HFFc6 (cell line): Measurements from ENCODE around the gene RAB40C. TPM values are rescaled to one million over a fixed set of nuclear protein-coding genes. Genes with fewer than 3 reads are reported as not detected.

Experiments used
- DNase-seq: peaks from one replicate; pipeline ENCODE4 v3.0.0-alpha.2; 2018
- H3K27ac Mint-ChIP-seq: 2 replicates; pipeline ENCODE4 v1.8.0; 2020; ENCODE audit warnings: mild to moderate bottlenecking, mixed read lengths
- H3K27me3 Mint-ChIP-seq: 2 replicates; pipeline ENCODE4 v1.8.0; 2021; ENCODE audit warnings: mild to moderate bottlenecking, moderate library complexity, mixed read lengths; ENCODE audit not compliant: insufficient read depth
- H3K36me3 Mint-ChIP-seq: 2 replicates; pipeline ENCODE4 v1.8.0; 2021; ENCODE audit warnings: low read depth, mixed read lengths
- H3K4me1 Mint-ChIP-seq: 2 replicates; pipeline ENCODE4 v1.8.0; 2020; ENCODE audit warnings: low read depth, mixed read lengths
- H3K4me3 Mint-ChIP-seq: 2 replicates; pipeline ENCODE4 v1.8.0; 2020; ENCODE audit warnings: mild to moderate bottlenecking, moderate library complexity, mixed read lengths
- H3K9me3 Mint-ChIP-seq: 2 replicates; pipeline ENCODE4 v1.8.0; 2020; ENCODE audit warnings: mild to moderate bottlenecking, mixed read lengths
- total RNA-seq, 6 experiments: library from RNA; stranded (reverse); fragmentation: NEBNext Ultra II Directional; extraction: Animal tissue kit (Norgen Biotek cat#: 25700); gene quantifications; 2 replicates in 1 of 6; 3 replicates in 5 of 6; pipeline ENCODE4 v1.2.3, GENCODE V29; 2021
- TF ChIP-seq, protein P1 (sequence below): fragments of 200-600 bp; sonication (generic); IDR thresholded peaks from 2 replicates; pipeline ENCODE4 v1.5.0; 2021; ENCODE audit warnings: antibody characterized with exemption, mild to moderate bottlenecking

The RAB40C gene
- total RNA-seq, 6 experiments from 2014 or later: 11.3 to 14.8 (median 12.2) TPM

DNA sequence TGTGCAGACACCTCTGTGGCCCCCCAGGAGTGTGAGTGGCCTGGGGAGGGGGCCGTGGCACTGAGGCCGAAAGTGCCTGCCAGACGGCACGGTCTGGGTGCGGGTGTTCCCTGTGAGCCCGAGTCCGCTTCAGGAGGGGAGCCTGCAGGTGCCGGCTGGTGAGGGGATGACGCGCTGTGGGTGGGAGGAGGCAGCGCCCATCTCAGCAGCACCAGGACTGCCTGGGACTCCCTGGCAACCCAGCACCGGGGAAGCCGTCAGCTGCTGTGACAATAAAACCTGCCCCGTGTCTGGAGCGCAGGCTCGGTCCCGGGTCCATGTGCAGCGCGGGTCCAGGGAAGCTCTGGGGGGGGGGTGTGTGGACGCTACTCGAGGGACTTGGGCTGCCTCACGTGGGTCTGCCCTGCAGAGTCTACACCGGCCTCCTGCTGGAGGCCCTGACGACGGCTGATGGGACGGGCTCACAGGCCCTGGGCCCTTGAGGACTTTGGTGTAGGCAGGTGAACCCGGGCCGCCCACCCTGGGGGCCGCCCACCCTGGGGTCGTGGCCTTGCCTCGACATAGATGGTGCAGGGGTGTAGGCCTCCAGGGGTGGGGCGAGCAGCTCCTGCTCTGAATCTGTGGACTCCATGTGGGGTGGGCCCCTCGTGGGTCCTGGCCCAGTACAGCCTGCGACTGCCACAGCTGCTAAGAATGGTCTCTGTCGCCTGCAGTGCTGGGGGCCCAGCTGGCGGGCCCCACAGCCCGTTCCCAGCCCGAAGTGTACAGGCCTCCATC is 5.9 kb upstream of the RAB40C start:
- DNase-seq: no peak

DNA sequence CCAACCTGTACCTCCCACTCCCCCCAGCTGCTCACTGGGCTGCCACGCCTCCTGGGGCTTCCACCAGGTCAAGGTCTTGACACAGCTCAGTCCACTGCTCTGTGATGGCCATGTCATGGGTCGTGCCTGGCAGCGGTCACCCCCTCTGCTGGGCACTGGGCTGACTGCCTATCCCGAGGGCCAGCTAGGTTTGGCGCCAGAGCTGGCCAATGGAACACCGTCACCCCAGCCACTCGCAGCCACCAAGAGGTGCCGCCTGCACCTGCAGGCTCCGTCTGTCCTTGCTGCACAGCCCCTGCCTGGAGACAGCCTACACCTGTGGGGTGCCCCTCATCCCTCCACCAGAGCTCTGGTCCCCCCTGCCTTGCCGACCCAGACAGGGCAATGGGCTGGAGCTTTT is 4.5 kb upstream of the RAB40C start:
- Mint-ChIP-seq H3K9me3 (no peaks in the 10 kb centered on the region), H3K27me3 (peaks cover 9% of the 10 kb centered on the region), H3K4me3 (no peak overlapping the region), H3K27ac (no peak overlapping the region), H3K36me3 (peaks cover 4% of the 10 kb centered on the region; the same call in 1 of the 2 replicates), H3K4me1 (peaks cover 18% of the 10 kb centered on the region)
- DNase-seq: no peak
- TF ChIP-seq, protein P1, sequence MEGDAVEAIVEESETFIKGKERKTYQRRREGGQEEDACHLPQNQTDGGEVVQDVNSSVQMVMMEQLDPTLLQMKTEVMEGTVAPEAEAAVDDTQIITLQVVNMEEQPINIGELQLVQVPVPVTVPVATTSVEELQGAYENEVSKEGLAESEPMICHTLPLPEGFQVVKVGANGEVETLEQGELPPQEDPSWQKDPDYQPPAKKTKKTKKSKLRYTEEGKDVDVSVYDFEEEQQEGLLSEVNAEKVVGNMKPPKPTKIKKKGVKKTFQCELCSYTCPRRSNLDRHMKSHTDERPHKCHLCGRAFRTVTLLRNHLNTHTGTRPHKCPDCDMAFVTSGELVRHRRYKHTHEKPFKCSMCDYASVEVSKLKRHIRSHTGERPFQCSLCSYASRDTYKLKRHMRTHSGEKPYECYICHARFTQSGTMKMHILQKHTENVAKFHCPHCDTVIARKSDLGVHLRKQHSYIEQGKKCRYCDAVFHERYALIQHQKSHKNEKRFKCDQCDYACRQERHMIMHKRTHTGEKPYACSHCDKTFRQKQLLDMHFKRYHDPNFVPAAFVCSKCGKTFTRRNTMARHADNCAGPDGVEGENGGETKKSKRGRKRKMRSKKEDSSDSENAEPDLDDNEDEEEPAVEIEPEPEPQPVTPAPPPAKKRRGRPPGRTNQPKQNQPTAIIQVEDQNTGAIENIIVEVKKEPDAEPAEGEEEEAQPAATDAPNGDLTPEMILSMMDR: 0 out of 2 replicates have a peak, but pooled peaks have one; percentile 17

More for the DNA sequence above, 5.9 kb upstream of the RAB40C start:
- Mint-ChIP-seq H3K27me3 (peaks cover 4% of the 10 kb centered on the region), H3K4me3 (no peak overlapping the region), H3K36me3 (peaks cover 4% of the 10 kb centered on the region; the same call in 1 of the 2 replicates), H3K27ac (no peak overlapping the region), H3K4me1 (peaks cover 18% of the 10 kb centered on the region), H3K9me3 (no peaks in the 10 kb centered on the region)
- TF ChIP-seq, protein P1: no peak

DNA sequence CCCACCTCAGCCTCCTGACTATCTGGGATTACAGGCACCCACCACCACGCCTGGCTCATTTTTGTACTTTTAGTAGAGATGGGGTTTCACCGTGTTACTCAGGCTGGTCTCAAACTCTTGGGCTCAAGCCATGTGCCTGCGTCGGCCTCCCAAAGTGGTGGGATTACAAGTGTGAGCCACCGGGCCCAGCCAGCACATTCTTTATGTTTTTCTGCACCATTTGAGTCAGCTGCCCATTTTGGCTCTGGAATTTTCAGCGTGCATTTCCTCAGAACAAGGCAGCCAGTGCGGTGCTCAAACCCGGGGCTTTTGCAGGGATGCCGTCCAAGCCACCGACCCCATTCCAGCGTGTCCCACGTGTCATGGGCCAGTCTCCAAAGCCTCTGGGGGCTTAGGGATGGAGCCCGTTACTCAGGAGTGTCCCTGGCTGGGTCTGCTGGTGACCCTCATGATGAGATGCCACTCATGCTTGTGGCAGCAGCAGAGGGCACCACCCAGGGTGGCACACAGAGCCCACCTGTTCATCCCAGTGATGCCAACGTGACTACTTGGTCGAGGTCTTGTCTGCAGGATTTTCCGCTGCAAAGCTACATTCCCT is 3.7 kb upstream of the RAB40C start:
- Mint-ChIP-seq H3K27me3 (peaks cover 9% of the 10 kb centered on the region), H3K36me3 (peaks cover 4% of the 10 kb centered on the region; the same call in 1 of the 2 replicates), H3K4me3 (no peak overlapping the region), H3K4me1 (peaks cover 26% of the 10 kb centered on the region), H3K27ac (peak overlapping the region; percentile 38; the same call in 1 of the 2 replicates), H3K9me3 (no peaks in the 10 kb centered on the region)
- no peak for DNase-seq
- TF ChIP-seq, protein P1: no peak

DNA sequence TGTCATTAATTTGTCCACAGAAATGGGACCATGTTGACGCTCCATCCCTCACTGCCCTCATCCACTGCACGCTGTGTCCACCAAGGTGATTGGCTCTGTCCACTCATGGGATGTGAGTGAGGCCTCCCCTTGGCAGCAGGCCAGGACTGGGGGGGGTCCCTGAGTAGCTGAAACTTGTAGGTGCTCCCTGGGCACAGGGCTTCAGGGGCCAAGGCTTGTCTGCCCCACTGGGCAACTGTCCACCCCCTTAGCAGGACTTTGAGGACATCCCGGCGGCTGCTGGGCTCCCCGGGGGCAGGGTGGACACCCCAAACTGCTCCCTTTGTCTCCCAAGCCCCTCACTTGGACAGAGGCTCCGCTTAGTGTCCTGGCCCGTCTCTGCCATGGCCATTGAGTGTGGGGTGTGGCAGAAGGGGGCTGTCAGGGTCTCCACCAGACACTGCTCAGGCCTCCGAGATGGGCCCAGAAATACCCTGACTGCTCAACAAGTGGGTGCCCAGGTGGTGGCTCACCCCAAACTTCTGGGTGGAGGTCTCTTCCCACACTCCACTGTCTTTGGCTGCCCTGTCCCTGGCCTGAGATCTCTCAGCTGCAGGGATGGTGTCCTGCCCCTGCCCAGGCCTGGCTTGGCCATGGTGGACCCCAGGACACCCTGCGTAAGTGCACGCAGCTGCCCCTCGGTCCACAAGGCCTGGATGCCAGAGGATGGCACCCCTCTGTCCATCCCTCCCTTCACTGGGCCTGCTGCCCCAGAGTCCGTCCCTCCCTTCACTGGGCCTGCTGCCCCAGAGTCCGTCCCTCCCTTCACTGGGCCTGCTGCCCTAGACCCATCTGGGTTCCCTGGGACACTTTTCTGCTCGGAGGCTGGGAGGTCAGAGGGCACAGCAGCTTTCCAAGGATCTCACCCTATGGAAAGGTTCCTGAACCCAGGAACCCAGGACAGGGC is 2.9 kb upstream of the RAB40C start:
- peaks cover 9% of the 10 kb centered on the region for H3K27me3 Mint-ChIP-seq

DNA sequence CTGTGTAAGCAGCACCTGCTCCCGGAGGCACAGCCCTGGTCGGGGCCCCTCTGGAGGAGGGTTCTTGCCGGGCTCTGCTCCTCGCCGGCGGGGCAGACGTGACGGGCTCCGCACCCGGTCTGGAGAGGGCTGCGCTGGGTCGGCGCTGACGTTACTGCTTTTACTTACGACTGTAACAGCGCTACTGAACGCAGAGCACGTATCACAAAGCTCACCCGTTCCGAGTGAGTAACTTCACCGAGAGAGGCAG is 1.3 kb upstream of the RAB40C start:
- Mint-ChIP-seq H3K36me3 (peaks cover 4% of the 10 kb centered on the region; the same call in 1 of the 2 replicates), H3K4me1 (peaks cover 37% of the 10 kb centered on the region), H3K27me3 (peaks cover 9% of the 10 kb centered on the region), H3K27ac (peak overlapping the region; percentile 97), H3K9me3 (no peaks in the 10 kb centered on the region), H3K4me3 (peak overlapping the region; percentile 95)
- peak; percentile 59 for DNase-seq
- TF ChIP-seq, protein P1: no peak

More for the DNA sequence above, 2.9 kb upstream of the RAB40C start:
- no peak for DNase-seq
- H3K4me3 Mint-ChIP-seq: peak overlapping the region; percentile 95
- H3K36me3 Mint-ChIP-seq: peaks cover 4% of the 10 kb centered on the region; the same call in 1 of the 2 replicates
- TF ChIP-seq, protein P1: no peak
- peak overlapping the region; percentile 97 for H3K27ac Mint-ChIP-seq
- no peaks in the 10 kb centered on the region for H3K9me3 Mint-ChIP-seq
- H3K4me1 Mint-ChIP-seq: peaks cover 33% of the 10 kb centered on the region
